Pancreas (tissue), 10 donors: ENCODE data around the gene XPO6. TPM values are rescaled to one million over a fixed set of nuclear protein-coding genes. Genes with fewer than 3 reads are reported as not detected.

Experiments used
- ATAC-seq, 4 donors: fragments of 200-7000 bp; cut with Tn5 transposase; one replicate each; pipeline versions ENCODE4 v1.8.0 to v1.9.1; 2020; ENCODE audit warnings: mild to moderate bottlenecking in 4 of 4, moderate library complexity in 4 of 4
- DNase-seq, 6 donors: peaks; one replicate each; pipeline ENCODE4 v3.0.0-alpha.2; 2020
- FAIRE-seq: peaks from 2 replicates; lab custom pipeline; 2012; peaks lifted over from hg19 to GRCh38; lab: Jason Lieb, UNC
- H3K27ac ChIP-seq, 4 donors: fragments of 200-600 bp; sonication (generic); 1 replicate in 3 of 4; 2 replicates in 1 of 4; pipeline versions ENCODE4 v1.5.0 to v1.8.0; 2020
- H3K27me3 ChIP-seq, 4 donors: fragments of 200-600 bp; one replicate each; pipeline ENCODE4 v1.8.0; 2021
- H3K36me3 ChIP-seq, 3 donors: fragments of 200-600 bp; sonication (generic) in 1 of 3; one replicate each; pipeline versions ENCODE4 v1.5.0 to v1.8.0; 2020 to 2021
- H3K4me1 ChIP-seq, 3 donors: fragments of 200-600 bp; one replicate each; pipeline ENCODE4 v1.8.0; 2021
- H3K4me3 ChIP-seq, 4 donors: fragments of 200-600 bp; sonication (generic) in 2 of 4; one replicate each; pipeline versions ENCODE4 v1.5.0 to v1.8.0; 2020 to 2021
- H3K9me3 ChIP-seq, 4 donors: fragments of 200-600 bp; one replicate each; pipeline ENCODE4 v1.8.0; 2021
- WGBS, 2 donors: extraction: QIAGEN DNeasy Blood & Tissue Kit; methylation state at CpG; one replicate each; pipeline ENCODE4 v1.1.7; 2013; 5-methylcytosine and 5-hydroxymethylcytosine counted together
- intact Hi-C, 3 donors: fragments of 100-400 bp; cut with DNase I; formaldehyde crosslinking; loops; one replicate each; pipeline versions ENCODE4 v1.11.1 to v1.14.2; 2022
- polyA plus RNA-seq, 2 donors: library from polyadenylated mRNA; stranded (reverse); fragments of 200-250 nt; gene quantifications; one replicate each; pipeline ENCODE4 v1.2.3, GENCODE V29; 2013
- total RNA-seq, 6 donors: library from RNA; stranded (reverse); fragmentation: NEBNext Ultra II Directional in 4 of 6; extraction: Animal tissue kit (Norgen Biotek cat#: 25700) in 4 of 6; gene quantifications; one replicate each; pipeline versions ENCODE4 v1.2.1 to v1.2.4, GENCODE V29; 2021 to 2023
- TF ChIP-seq, protein P1 (sequence below), 4 donors: fragments of 200-600 bp; sonication (generic) in 3 of 4; IDR thresholded peaks; one replicate each; pipeline versions ENCODE4 v1.5.0 to v1.8.0; 2021; ENCODE audit warnings: antibody characterized with exemption in 4 of 4
- donor health status: healthy with polysubstance abuse.
- donor health status: DM: no; HTN: no; CAD: no; lungs with moderate emphysema.
- donor health status: DM: no; HTN: no; CAD: no.
- donor health status: control.
- donor health status: control.
- donor health status: Bipolar disorder and iron deficiency.
- donor health status: DM: yes; HTN: yes; CAD: no.
- donor health status: DM: no; HTN: no; CAD: no.
- donor health status: DM: no; HTN: no; CAD: no.
- donor health status: DM: yes; HTN: yes; CAD: no.

The XPO6 gene
- total and polyA plus RNA-seq, 8 donors = 32.6 to 73.6 (median 38.5) TPM

DNA sequence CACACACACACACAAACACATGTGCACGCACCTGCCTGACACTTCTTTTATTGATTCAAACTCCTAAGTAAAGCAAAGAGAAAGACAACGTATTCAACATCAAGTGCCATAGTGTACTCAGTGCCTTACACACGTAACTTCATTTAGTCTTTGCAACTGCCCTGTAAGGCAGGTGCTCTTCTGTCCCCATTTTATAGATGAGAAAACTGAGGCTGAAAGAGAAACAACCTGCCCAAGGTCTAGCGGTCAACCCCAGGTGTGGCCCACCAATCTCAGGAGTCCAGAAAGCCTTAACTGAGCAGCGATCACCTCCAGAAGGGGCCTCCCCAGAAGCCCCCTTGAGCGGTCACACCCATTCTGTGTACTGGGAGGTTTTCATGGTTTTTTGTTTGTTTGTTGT, 137.9 kb downstream of the XPO6 start:
- Histone ChIP-seq H3K36me3 (no peaks in the 10 kb centered on the region), H3K4me1 (no peaks in the 10 kb centered on the region), H3K4me3 (no peak overlapping the region), H3K27me3 (no peaks in the 10 kb centered on the region), H3K9me3 (no peaks in the 10 kb centered on the region), H3K27ac (no peak overlapping the region)
- TF ChIP-seq, protein P1, sequence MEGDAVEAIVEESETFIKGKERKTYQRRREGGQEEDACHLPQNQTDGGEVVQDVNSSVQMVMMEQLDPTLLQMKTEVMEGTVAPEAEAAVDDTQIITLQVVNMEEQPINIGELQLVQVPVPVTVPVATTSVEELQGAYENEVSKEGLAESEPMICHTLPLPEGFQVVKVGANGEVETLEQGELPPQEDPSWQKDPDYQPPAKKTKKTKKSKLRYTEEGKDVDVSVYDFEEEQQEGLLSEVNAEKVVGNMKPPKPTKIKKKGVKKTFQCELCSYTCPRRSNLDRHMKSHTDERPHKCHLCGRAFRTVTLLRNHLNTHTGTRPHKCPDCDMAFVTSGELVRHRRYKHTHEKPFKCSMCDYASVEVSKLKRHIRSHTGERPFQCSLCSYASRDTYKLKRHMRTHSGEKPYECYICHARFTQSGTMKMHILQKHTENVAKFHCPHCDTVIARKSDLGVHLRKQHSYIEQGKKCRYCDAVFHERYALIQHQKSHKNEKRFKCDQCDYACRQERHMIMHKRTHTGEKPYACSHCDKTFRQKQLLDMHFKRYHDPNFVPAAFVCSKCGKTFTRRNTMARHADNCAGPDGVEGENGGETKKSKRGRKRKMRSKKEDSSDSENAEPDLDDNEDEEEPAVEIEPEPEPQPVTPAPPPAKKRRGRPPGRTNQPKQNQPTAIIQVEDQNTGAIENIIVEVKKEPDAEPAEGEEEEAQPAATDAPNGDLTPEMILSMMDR (IDR thresholded peaks at IDR 0.05) = no peak
- DNase-seq (no peak), ATAC-seq (no peak), FAIRE-seq (no peak)
- intact Hi-C loops = loop anchor here in 1 of 3 donors (10.0 kb wide), 1 partner anchor 469 kb away; no protein-coding TSS in a partner anchor
- WGBS, 2 donors = 68 to 76% methylated on average over 6 of the region's 6 CpGs

DNA sequence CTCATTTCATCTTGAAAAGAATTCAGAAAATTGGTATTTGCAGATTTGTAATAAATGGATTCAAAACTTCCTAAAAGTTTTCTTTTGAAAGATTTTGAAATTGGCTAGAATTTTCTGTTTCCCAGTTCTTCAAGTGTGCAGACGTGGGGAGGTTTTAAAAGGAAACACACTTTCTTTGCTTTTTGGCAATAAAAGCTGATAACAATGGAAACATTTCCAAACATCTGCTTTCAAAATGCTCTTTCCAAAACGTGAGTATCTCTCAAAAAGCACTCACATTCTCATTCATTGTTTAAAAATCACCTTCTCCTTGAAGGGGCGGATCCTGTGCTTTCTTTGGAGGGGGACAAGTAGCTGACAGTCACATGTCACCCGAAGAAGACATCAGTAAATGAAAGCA, 139.7 kb downstream of the XPO6 start:
- no peak for ATAC-seq
- TF ChIP-seq, protein P1 (IDR thresholded peaks at IDR 0.05) = no peak
- WGBS, 2 donors = 40 to 45% methylated on average over 4 of the region's 4 CpGs

DNA sequence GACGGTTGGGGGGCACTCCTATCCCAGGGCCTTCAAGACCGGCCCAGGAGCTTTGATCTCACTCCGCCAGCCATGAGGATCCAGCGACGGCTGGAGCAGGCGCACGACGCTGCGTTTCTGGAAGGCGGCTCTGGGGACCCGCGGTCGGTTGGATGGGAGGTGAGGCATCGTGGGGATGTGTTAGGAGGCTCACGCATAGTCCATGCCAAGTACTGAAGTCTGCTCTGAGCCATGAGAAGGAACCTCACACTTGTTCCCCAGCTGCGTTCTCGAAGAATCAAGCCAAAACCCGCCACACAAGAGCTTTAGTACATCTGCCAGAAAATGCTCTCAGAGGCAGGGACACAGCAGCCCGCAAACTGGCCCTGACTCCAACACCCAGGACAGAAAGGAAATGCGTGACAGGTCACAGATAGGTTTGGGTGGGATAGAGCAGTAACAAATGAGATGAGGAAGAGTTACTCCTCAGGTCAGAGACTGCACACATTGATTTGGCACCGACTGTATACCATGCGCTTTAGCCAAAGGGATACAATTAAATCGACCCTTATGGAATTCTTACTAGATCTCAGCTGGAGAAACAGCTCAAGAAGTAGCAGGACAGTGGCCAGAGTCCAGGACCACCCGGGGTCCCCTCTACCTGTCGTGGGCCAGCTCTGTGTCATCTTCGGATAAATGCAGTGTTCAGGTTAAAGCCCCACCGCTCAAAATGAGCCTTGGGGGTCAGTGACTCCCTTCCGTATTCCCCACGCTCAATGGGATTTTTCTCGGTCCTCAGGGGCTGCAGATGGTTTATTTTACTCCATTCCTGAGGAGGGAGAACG, 141.6 kb downstream of the XPO6 start:
- ATAC-seq (peak in 1 of 4 donors; percentile 11), FAIRE-seq (no peak), DNase-seq (no peak)
- Histone ChIP-seq H3K4me1 (no peaks in the 10 kb centered on the region), H3K27ac (no peak overlapping the region), H3K9me3 (no peaks in the 10 kb centered on the region), H3K36me3 (no peaks in the 10 kb centered on the region), H3K4me3 (no peak overlapping the region), H3K27me3 (no peaks in the 10 kb centered on the region)
- WGBS, 2 donors = 55 to 62% methylated on average over 31 of the region's 31 CpGs
- intact Hi-C loops = loop anchor here in 2 of 3 donors (10.0 kb wide), 2 partner anchors 385 to 465 kb away; no protein-coding TSS in a partner anchor
- TF ChIP-seq, protein P1 (IDR thresholded peaks at IDR 0.05) = no peak

More for the DNA sequence above, 139.7 kb downstream of the XPO6 start:
- Histone ChIP-seq H3K4me1 (no peaks in the 10 kb centered on the region), H3K9me3 (no peaks in the 10 kb centered on the region), H3K4me3 (no peak overlapping the region), H3K27me3 (no peaks in the 10 kb centered on the region), H3K36me3 (no peaks in the 10 kb centered on the region), H3K27ac (no peak overlapping the region)
- DNase-seq (no peak), FAIRE-seq (no peak)
- intact Hi-C loops = loop anchor here in 1 of 3 donors (10.0 kb wide), 1 partner anchor 467 kb away; no protein-coding TSS in a partner anchor

DNA sequence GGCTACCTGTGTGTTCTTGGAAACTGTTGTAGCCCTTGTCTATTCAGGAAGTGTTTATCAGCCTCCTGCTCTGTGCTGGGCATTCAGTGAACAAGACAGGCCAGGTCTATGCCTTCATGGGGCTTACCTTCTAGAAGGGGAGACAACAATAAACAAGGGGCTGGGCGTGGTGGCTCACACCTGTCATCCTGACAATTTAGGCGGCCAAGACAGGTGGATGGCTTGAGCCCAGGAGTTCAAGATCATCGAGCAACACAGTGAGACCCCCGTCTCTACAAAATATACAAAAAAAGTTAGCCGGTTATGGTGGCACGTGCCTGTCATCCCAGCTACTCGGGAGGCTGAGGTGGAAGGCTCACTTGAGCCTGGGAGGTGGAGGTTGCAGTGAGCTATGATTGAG, 142.8 kb downstream of the XPO6 start:
- intact Hi-C loops = loop anchor here in 1 of 3 donors (10.0 kb wide), 1 partner anchor 384 kb away; no protein-coding TSS in a partner anchor
- ATAC-seq (no peak), FAIRE-seq (no peak), DNase-seq (no peak)
- no peaks in the 10 kb centered on the region for H3K9me3 ChIP-seq
- H3K27me3 ChIP-seq = peaks cover 0 to 4% (median 2%) of the 10 kb centered on the region in 4 donors
- no peak overlapping the region for H3K27ac ChIP-seq
- 56 to 78% methylated on average over 7 of the region's 7 CpGs for WGBS, 2 donors
- no peaks in the 10 kb centered on the region for H3K4me1 ChIP-seq
- TF ChIP-seq, protein P1 (IDR thresholded peaks at IDR 0.05) = no peak
- no peaks in the 10 kb centered on the region for H3K36me3 ChIP-seq
- no peak overlapping the region for H3K4me3 ChIP-seq
